Nephron progenitor cell (in vitro differentiated cells): ENCODE data around the gene RNF224.

Experiments
- DNase-seq: peaks from one replicate; pipeline ENCODE4 v3.0.0; 2021
- H3K27ac Mint-ChIP-seq: 2 replicates; pipeline ENCODE4 v1.8.0; 2021; ENCODE audit warnings: mild to moderate bottlenecking, moderate library complexity, mixed read lengths
- H3K27me3 Mint-ChIP-seq: 2 replicates; pipeline ENCODE4 v1.8.0; 2021; ENCODE audit warnings: mild to moderate bottlenecking, low read depth, mixed read lengths; ENCODE audit not compliant: poor library complexity
- H3K36me3 Mint-ChIP-seq: 2 replicates; pipeline ENCODE4 v1.8.0; 2021; ENCODE audit warnings: low read depth, mixed read lengths
- H3K4me1 Mint-ChIP-seq: 2 replicates; pipeline ENCODE4 v1.8.0; 2021; ENCODE audit warnings: mixed read lengths
- H3K4me3 Mint-ChIP-seq: 2 replicates; pipeline ENCODE4 v1.8.0; 2021; ENCODE audit warnings: mild to moderate bottlenecking, moderate library complexity, mixed read lengths
- H3K9me3 Mint-ChIP-seq: 2 replicates; pipeline ENCODE4 v1.8.0; 2021; ENCODE audit warnings: mild to moderate bottlenecking, moderate library complexity, mixed read lengths
- TF ChIP-seq, protein P1 (sequence below): fragments of 200-600 bp; sonication (generic); IDR thresholded peaks from 2 replicates; pipeline ENCODE4 v1.5.0; 2021; ENCODE audit warnings: antibody characterized with exemption

The RNF224 gene

DNA sequence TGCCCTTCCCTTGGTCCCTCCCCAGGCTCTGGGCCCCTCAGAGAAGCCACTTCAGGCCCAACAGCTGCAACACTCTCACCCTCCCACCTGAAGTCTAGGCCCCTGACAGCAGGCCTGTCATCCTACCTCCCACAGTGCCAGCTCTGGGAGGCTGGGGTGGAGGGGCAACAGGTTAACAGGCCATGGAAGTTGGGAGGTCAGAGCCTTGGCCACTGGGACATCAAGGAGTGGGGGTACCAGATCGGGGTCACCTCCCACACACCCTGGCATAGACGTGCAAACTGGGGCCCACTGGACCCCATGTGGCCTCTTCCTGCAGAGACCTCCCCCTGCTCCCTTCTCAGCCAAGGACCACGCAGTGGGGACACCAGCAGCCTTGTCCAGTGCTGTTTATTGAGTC is 36.1 kb upstream of the RNF224 start:
- DNase-seq, result no peak
- no peak overlapping the region for H3K4me3 Mint-ChIP-seq
- no peak overlapping the region for H3K27ac Mint-ChIP-seq
- TF ChIP-seq, protein P1, sequence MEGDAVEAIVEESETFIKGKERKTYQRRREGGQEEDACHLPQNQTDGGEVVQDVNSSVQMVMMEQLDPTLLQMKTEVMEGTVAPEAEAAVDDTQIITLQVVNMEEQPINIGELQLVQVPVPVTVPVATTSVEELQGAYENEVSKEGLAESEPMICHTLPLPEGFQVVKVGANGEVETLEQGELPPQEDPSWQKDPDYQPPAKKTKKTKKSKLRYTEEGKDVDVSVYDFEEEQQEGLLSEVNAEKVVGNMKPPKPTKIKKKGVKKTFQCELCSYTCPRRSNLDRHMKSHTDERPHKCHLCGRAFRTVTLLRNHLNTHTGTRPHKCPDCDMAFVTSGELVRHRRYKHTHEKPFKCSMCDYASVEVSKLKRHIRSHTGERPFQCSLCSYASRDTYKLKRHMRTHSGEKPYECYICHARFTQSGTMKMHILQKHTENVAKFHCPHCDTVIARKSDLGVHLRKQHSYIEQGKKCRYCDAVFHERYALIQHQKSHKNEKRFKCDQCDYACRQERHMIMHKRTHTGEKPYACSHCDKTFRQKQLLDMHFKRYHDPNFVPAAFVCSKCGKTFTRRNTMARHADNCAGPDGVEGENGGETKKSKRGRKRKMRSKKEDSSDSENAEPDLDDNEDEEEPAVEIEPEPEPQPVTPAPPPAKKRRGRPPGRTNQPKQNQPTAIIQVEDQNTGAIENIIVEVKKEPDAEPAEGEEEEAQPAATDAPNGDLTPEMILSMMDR, result no peak
- H3K27me3 Mint-ChIP-seq, result no peaks in the 10 kb centered on the region
- H3K9me3 Mint-ChIP-seq, result no peaks in the 10 kb centered on the region
- H3K4me1 Mint-ChIP-seq, result peaks cover 33% of the 10 kb centered on the region
- peaks cover 4% of the 10 kb centered on the region for H3K36me3 Mint-ChIP-seq

DNA sequence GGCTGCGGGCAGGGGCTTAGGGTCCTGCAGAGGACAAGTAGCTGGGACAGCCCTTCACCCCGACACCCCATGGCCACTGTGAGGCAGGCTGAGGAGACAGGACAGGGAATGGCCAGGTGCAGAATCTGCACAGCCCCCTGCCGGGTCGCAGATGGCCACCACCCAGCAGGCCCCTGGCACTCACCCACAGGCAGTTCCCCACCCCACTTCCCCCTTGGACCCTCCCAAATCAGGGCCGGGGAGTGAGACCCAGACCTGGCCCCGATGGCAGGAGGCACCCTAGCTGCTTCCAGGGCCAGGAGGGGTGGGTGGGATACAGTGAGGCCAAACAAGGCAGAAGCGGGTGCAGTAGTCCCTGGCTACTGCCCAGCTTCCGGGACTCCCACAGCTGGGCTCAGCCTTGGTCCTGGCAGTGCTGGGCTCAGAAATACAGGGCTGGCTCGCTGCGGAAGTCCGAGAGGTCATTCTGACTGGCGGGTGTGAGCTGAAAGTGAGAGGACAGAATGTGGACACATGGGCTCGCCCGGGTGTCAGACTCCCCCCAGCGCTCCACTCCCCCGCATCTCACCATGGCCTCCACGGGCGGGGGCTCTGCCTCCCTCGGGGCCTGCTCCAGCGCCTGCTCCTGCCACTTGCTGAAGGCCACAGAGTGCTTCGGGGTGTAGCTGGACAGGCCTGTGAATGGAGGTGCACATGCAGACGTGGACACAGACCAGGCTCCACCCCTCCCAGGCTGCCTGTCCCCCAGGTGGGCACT is 35.4 kb upstream of the RNF224 start:
- Mint-ChIP-seq H3K4me3 (no peak overlapping the region), H3K27me3 (no peaks in the 10 kb centered on the region), H3K36me3 (peaks cover 4% of the 10 kb centered on the region), H3K27ac (no peak overlapping the region), H3K9me3 (no peaks in the 10 kb centered on the region), H3K4me1 (peaks cover 28% of the 10 kb centered on the region)
- TF ChIP-seq, protein P1, result no peak
- no peak for DNase-seq

DNA sequence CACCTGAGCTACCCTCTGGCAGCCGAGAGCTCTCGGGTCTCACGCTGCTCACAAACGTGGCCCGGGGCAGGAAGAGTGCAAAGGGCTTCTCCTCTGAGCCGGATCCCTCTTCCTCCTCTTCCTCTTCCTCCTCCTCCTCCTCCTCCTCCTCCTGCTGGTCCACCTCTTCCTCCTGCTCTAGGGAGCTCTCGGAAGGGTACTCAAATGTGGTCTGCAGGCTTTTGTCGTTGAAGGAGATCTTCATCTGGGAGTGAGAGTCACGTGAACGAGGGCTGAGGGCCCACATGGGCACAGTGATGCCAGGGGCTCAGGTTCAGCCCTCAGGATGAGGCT is 34.9 kb upstream of the RNF224 start:
- peaks cover 22% of the 10 kb centered on the region for H3K4me1 Mint-ChIP-seq
- no peaks in the 10 kb centered on the region for H3K27me3 Mint-ChIP-seq
- H3K4me3 Mint-ChIP-seq, result no peak overlapping the region
- H3K36me3 Mint-ChIP-seq, result peaks cover 4% of the 10 kb centered on the region
- H3K9me3 Mint-ChIP-seq, result no peaks in the 10 kb centered on the region
- DNase-seq, result no peak
- TF ChIP-seq, protein P1, result no peak
- H3K27ac Mint-ChIP-seq, result no peak overlapping the region

DNA sequence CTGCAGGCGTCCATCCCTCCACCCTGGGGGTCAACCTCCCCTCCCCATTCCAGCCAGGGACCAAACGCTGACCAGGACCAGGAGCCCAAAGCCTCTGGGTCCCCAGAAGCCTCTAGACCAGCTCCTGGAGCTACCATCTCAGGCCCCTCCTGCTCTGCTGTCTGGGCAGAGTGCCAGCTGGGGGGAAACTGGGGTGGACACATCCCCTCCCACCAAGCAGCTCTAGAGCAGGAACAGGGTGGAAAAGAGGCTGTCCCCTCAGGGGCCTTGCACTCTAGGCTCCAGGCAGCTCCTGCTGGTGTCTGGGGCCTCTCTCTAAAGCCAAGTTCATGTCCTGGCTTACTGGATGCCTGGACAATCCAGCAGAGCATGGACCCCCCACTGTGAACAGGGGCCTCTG is 34.4 kb upstream of the RNF224 start:
- H3K27ac Mint-ChIP-seq, result no peak overlapping the region
- peaks cover 18% of the 10 kb centered on the region for H3K4me1 Mint-ChIP-seq
- H3K36me3 Mint-ChIP-seq, result peaks cover 4% of the 10 kb centered on the region
- H3K9me3 Mint-ChIP-seq, result no peaks in the 10 kb centered on the region
- H3K27me3 Mint-ChIP-seq, result no peaks in the 10 kb centered on the region
- DNase-seq, result no peak
- TF ChIP-seq, protein P1, result no peak
- H3K4me3 Mint-ChIP-seq, result no peak overlapping the region

DNA sequence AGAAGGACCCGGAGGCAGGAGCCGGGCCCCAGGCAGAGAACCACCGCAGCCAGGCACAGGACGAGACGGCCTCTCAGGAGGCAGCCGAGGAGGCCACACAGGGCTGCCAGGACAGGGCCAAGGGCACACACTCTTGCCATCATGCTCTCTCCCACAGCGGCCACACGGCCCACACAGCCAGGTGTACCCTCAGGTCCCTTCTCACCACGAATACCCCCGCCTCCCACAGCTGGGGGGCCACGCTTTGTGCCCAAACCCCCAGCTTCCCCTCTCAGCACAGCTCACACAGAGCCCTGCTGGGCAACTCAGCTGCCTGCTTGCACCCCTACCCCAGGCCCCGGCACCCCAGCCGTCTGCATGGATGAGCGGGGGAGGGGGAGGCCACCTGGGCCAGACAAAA is 33.5 kb upstream of the RNF224 start:
- H3K27me3 Mint-ChIP-seq, result no peaks in the 10 kb centered on the region
- TF ChIP-seq, protein P1, result no peak
- no peak for DNase-seq
- no peak overlapping the region for H3K4me3 Mint-ChIP-seq
- no peak overlapping the region for H3K27ac Mint-ChIP-seq
- H3K4me1 Mint-ChIP-seq, result peaks cover 19% of the 10 kb centered on the region
- peaks cover 4% of the 10 kb centered on the region for H3K36me3 Mint-ChIP-seq
- no peaks in the 10 kb centered on the region for H3K9me3 Mint-ChIP-seq

DNA sequence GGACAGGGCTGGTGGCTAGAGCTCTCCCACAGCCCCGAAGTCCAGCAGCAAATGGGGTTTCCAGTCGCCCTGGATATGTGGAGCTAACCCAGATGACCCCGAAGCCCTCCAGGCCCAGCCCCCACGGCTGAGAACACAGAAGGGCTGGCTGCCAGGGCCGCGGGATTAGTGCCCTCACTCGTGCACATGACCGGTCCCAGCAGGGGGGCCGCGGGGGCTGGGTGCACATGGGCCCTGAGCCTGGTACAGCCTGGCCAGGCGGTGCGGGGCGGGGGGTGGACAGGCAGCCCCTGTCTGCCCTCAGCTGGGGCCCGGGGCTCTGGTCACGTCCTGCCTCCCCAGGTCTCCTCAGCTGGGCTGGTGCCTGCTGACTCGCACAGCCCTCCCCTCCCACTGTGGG is 32.9 kb upstream of the RNF224 start:
- H3K4me1 Mint-ChIP-seq, result peaks cover 16% of the 10 kb centered on the region
- no peak overlapping the region for H3K27ac Mint-ChIP-seq
- TF ChIP-seq, protein P1, result no peak
- peaks cover 4% of the 10 kb centered on the region for H3K36me3 Mint-ChIP-seq
- no peaks in the 10 kb centered on the region for H3K27me3 Mint-ChIP-seq
- DNase-seq, result no peak
- H3K4me3 Mint-ChIP-seq, result no peak overlapping the region
- no peaks in the 10 kb centered on the region for H3K9me3 Mint-ChIP-seq
